Nucleus accumbens (tissue), 56 donors: ENCODE measurements around the gene PAK6.
A peak's percentile ranks its signal among the peaks of the same experiment; 100 is the strongest.

Experiments used
- DNase-seq, 56 donors: peaks; one replicate each; lab custom pipeline; 2025; lab: John Stamatoyannopoulos, UW

Gene PAK6

GRCh38 chr15:40325188-40325587 lies 86.3 kb downstream of the PAK6 start:
- DNase-seq = peak in 1 of 56 donors; percentile 5

- DNase-seq = no peak
Observed at GRCh38 chr15:40325700-40326099, 86.8 kb downstream of the PAK6 start.
